H1 (cell line): ENCODE data around the gene ADAMTS6. TPM values are rescaled to one million over a fixed set of nuclear protein-coding genes. Genes with fewer than 3 reads are reported as not detected.

Experiments
- ASH2L ChIP-seq: fragments of 200-600, 300-600 bp; sonication (generic); IDR thresholded peaks from one replicate; pipeline ENCODE4 v1.7.1; 2017; ENCODE audit warnings: low read length
- CHD2 ChIP-seq: IDR thresholded peaks from 2 replicates; pipeline ENCODE4 v1.6.1; 2012; ENCODE audit warnings: low read length, improper control_type of control experiment
- SIRT6 ChIP-seq: IDR thresholded peaks from one replicate; pipeline ENCODE4 v1.7.1; 2012; ENCODE audit warnings: low read length, inconsistent platforms
- SP4 ChIP-seq: IDR thresholded peaks from 2 replicates; pipeline ENCODE4 v1.6.1; 2012; ENCODE audit warnings: low read length, inconsistent platforms
- SRF ChIP-seq: IDR thresholded peaks from 2 replicates; pipeline ENCODE4 v1.6.1; 2011; ENCODE audit warnings: mild to moderate bottlenecking, low read depth, low read length, moderate library complexity
- USF2 ChIP-seq: IDR thresholded peaks from 2 replicates; pipeline ENCODE4 v1.6.1; 2011; ENCODE audit warnings: low read length, improper control_type of control experiment
- polyA plus RNA-seq, 7 experiments: library from polyadenylated mRNA; depleted of rRNA in 3 of 7; stranded (reverse) in 5 of 7; unstranded in 2 of 7; fragments of >200 nt in 5 of 7; fragments of 200-250 nt in 2 of 7; gene quantifications; 1 replicate in 5 of 7; 2 replicates in 1 of 7; 4 replicates in 1 of 7; pipeline versions ENCODE4 v1.2.1 to v1.2.3, GENCODE V29; 2011 to 2013; ENCODE audit warnings: missing spikeins in 2 of 7, mixed read lengths in 2 of 7
- total RNA-seq: library from RNA; stranded (reverse); fragmentation: NEBNext Ultra II Directional; extraction: Animal tissue kit (Norgen Biotek cat#: 25700); gene quantifications from 2 replicates; pipeline ENCODE4 v1.2.1, GENCODE V29; 2021

The ADAMTS6 gene
- total and polyA plus RNA-seq, 2 of the 8 experiments (the other 6 are each of a cell fraction or from before 2014, with no cell fraction given) = 0.74 to 2.4 TPM

DNA sequence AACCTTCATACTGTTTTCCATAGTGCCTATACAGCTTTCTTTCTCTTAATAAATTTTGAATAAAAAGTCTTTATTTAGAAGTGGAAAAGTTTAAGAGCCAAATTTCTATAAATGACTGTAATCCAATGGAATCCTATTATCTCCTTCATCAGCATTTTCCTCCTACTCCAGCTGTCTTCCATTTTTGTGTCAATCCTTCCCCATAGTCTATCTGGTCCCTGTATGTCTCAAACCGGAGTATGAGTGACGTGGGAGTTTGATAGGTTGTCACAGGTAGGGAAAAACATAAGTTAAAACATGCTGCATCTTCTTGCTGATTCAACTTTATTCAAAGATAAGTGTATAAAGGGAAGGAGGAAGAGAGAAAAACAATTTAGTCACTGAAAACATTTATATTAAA is 70.4 kb downstream of the ADAMTS6 start (continued):
- TF ChIP-seq SP4 (no peak), SIRT6 (no peak), ASH2L (no peak), CHD2 (no peak), USF2 (no peak), SRF (no peak)
